Measurements from ENCODE around the gene CPXM2. TPM values are rescaled to one million over a fixed set of nuclear protein-coding genes. Genes with fewer than 3 reads are reported as not detected.

Gene CPXM2
- total RNA-seq, 3 donors from 2014 or later (not counting 1 experiment from before 2014, with no cell fraction given), result not detected

DNA sequence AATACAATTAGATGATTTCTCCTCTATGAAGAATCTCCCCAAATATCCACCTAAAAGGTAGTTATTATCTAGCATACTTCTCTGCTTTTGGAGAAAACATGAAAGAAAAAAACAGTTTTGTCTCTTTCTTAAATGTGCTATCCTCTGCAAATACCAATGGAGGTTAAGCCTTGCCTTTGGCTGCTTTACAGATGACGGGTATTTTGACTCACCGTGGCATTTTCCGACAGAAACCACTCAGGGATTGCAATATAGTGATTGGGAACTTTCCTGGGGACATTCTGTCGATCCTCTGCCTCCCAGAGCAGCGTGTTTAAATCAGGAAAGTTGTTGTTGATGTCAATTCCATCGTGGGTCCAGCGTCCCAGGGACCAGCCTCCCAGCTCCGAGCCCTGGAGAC is 124.8 kb downstream of the CPXM2 start:
- intact Hi-C loops (cut with micrococcal nuclease), result no loop called here
- 78% methylated on average over 8 of the region's 8 CpGs for WGBS (ENCODE audit: insufficient coverage)
- H3K4me3 Mint-ChIP-seq, result no peak overlapping the region

DNA sequence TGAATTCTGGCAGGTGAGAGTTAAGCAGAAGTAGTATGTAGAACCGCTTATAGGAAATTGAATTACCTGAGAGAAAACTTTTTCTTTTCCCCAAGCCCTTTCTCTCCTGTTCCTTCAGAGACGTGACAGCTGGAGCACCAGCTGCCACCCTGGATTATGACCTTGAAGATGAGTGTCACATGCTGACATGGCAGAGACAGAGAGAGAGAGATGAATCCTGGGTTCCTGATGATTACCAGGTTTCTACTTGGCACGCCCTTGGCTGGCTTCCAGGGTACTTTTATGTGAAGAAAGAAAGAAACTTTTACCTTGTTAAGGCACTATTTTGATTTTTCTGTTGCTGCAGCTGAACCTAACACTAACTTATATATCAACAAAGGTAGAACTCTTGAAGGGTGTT is 125.6 kb downstream of the CPXM2 start:
- Mint-ChIP-seq H3K27ac (no peak overlapping the region), H3K9me3 (peaks cover 0 to under 1% of the 10 kb centered on the region in 2 donors), H3K27me3 (ENCODE audit: low read depth in 2 of 2) (peaks cover 32 to 52% of the 10 kb centered on the region in 2 donors), H3K4me3 (no peak overlapping the region), H3K4me1 (peaks cover 1 to 6% of the 10 kb centered on the region in 2 donors), H3K36me3 (no peaks in the 10 kb centered on the region)
- DNase-seq, result no peak
- Histone ChIP-seq H3K4me3 (ENCODE audit: low read length) (no peak overlapping the region), H3K27ac (ENCODE audit: low read length) (no peak overlapping the region), H3K4me1 (ENCODE audit: control insufficient read depth, insufficient read depth, low read length) (peaks cover 1% of the 10 kb centered on the region), H3K36me3 (ENCODE audit: control insufficient read depth, insufficient read depth, low read length) (no peaks in the 10 kb centered on the region), H3K9me3 (ENCODE audit: control insufficient read depth, insufficient read depth, low read length) (peaks cover 2% of the 10 kb centered on the region), H3K27me3 (ENCODE audit: control insufficient read depth, insufficient read depth, low read length) (no peaks in the 10 kb centered on the region)
- 80% methylated on average over 1 of the region's 3 CpGs for WGBS (ENCODE audit: insufficient coverage)
- intact Hi-C loops (cut with micrococcal nuclease), result no loop called here
- no peak for ATAC-seq
- TF ChIP-seq, protein P1, sequence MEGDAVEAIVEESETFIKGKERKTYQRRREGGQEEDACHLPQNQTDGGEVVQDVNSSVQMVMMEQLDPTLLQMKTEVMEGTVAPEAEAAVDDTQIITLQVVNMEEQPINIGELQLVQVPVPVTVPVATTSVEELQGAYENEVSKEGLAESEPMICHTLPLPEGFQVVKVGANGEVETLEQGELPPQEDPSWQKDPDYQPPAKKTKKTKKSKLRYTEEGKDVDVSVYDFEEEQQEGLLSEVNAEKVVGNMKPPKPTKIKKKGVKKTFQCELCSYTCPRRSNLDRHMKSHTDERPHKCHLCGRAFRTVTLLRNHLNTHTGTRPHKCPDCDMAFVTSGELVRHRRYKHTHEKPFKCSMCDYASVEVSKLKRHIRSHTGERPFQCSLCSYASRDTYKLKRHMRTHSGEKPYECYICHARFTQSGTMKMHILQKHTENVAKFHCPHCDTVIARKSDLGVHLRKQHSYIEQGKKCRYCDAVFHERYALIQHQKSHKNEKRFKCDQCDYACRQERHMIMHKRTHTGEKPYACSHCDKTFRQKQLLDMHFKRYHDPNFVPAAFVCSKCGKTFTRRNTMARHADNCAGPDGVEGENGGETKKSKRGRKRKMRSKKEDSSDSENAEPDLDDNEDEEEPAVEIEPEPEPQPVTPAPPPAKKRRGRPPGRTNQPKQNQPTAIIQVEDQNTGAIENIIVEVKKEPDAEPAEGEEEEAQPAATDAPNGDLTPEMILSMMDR (IDR thresholded peaks at IDR 0.05), result no peak

More for the DNA sequence above, 124.8 kb downstream of the CPXM2 start:
- Mint-ChIP-seq H3K27ac (no peak overlapping the region), H3K4me1 (peaks cover 7 to 10% of the 10 kb centered on the region in 2 donors), H3K36me3 (no peaks in the 10 kb centered on the region), H3K27me3 (ENCODE audit: low read depth in 2 of 2) (peaks cover 31 to 52% of the 10 kb centered on the region in 2 donors), H3K9me3 (peaks cover 3% of the 10 kb centered on the region in 2 donors)
- Histone ChIP-seq H3K4me1 (ENCODE audit: control insufficient read depth, insufficient read depth, low read length) (peaks cover 5% of the 10 kb centered on the region), H3K36me3 (ENCODE audit: control insufficient read depth, insufficient read depth, low read length) (no peaks in the 10 kb centered on the region), H3K27ac (ENCODE audit: low read length) (no peak overlapping the region), H3K27me3 (ENCODE audit: control insufficient read depth, insufficient read depth, low read length) (no peaks in the 10 kb centered on the region), H3K9me3 (ENCODE audit: control insufficient read depth, insufficient read depth, low read length) (peaks cover 10% of the 10 kb centered on the region), H3K4me3 (ENCODE audit: low read length) (no peak overlapping the region)
- ATAC-seq (no peak), DNase-seq (no peak)
- TF ChIP-seq, protein P1 (IDR thresholded peaks at IDR 0.05), result no peak

DNA sequence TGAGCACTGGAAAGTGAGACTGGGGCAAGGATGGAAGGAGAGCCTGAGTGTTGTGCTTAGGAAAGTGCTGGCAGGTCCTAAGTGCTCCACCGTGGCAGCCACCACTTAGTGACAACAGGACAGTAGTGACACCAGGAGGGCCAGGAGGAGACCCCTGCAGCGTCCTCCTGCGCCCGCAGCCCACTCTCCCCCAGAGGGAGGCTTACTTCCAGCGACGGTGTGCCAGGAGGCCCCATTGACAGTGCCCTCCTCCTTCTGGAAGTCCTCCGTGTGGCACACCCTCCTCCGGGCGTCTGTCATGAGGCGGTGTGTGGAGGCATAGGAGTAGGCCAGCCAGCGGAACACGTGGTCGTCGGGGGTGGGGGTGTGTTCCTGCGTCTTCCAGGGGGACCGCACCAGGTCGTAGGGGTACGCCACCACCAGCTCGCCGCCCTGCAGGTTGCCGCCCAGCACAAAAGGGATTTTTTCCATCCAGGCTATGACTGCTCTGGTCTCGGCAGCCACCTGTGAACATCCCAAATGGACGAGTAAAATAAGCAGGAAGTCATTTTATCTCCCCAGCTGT is 129.9 kb downstream of the CPXM2 start:
- Histone ChIP-seq H3K27ac (ENCODE audit: low read length) (no peak overlapping the region), H3K9me3 (ENCODE audit: control insufficient read depth, insufficient read depth, low read length) (no peaks in the 10 kb centered on the region), H3K4me1 (ENCODE audit: control insufficient read depth, insufficient read depth, low read length) (no peaks in the 10 kb centered on the region), H3K27me3 (ENCODE audit: control insufficient read depth, insufficient read depth, low read length) (no peaks in the 10 kb centered on the region), H3K36me3 (ENCODE audit: control insufficient read depth, insufficient read depth, low read length) (no peaks in the 10 kb centered on the region), H3K4me3 (ENCODE audit: low read length) (no peak overlapping the region)
- H3K27ac Mint-ChIP-seq, result no peak overlapping the region
- DNase-seq (no peak), ATAC-seq (no peak)
- no peaks in the 10 kb centered on the region for H3K9me3 Mint-ChIP-seq
- TF ChIP-seq, protein P1 (IDR thresholded peaks at IDR 0.05), result no peak
- intact Hi-C loops (cut with micrococcal nuclease), result no loop called here
- no peaks in the 10 kb centered on the region for H3K36me3 Mint-ChIP-seq
- no peak overlapping the region for H3K4me3 Mint-ChIP-seq
- H3K27me3 Mint-ChIP-seq (ENCODE audit: low read depth in 2 of 2), result peaks cover 31 to 42% of the 10 kb centered on the region in 2 donors
- H3K4me1 Mint-ChIP-seq, result no peaks in the 10 kb centered on the region
- WGBS (ENCODE audit: insufficient coverage), result 81% methylated on average over 23 of the region's 23 CpGs

DNA sequence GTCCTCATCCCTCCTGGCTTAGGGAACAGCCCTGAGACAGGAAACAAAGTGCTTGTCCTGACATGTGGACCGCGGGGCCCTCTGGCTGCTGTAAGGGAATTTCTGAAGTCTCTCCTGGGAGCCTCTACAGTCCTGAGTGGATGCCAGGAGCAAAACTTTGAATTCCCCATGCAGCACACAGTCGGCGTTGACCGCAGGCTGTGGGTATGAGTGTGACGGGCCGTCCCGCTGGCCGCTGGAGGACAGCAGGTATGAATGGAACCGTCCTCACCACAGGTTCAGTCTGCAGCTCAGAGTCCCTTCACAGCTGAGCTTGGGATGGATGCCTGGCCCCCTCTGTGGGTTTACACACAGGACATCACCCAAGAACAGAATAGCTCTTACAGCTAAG is 130.6 kb downstream of the CPXM2 start:
- Mint-ChIP-seq H3K36me3 (no peaks in the 10 kb centered on the region), H3K4me1 (no peaks in the 10 kb centered on the region), H3K4me3 (no peak overlapping the region), H3K27ac (no peak overlapping the region), H3K27me3 (ENCODE audit: low read depth in 2 of 2) (peaks cover 25 to 36% of the 10 kb centered on the region in 2 donors), H3K9me3 (no peaks in the 10 kb centered on the region)
- no peaks in the 10 kb centered on the region for H3K4me1 ChIP-seq (ENCODE audit: control insufficient read depth, insufficient read depth, low read length)
- ATAC-seq (no peak), DNase-seq (no peak)
- TF ChIP-seq, protein P1 (IDR thresholded peaks at IDR 0.05), result no peak
- no peaks in the 10 kb centered on the region for H3K9me3 ChIP-seq (ENCODE audit: control insufficient read depth, insufficient read depth, low read length)
- H3K4me3 ChIP-seq (ENCODE audit: low read length), result no peak overlapping the region
- H3K36me3 ChIP-seq (ENCODE audit: control insufficient read depth, insufficient read depth, low read length), result no peaks in the 10 kb centered on the region
- no peak overlapping the region for H3K27ac ChIP-seq (ENCODE audit: low read length)
- no peaks in the 10 kb centered on the region for H3K27me3 ChIP-seq (ENCODE audit: control insufficient read depth, insufficient read depth, low read length)
- intact Hi-C loops (cut with micrococcal nuclease), result no loop called here
- whole genome bisulfite sequencing (ENCODE audit: insufficient coverage), result 88% methylated on average over 10 of the region's 10 CpGs
